ENCODE data around the gene SPATA24.

SPATA24 gene

GRCh38 chr5:139386050-139386438 is 17.8 kb downstream of the SPATA24 start:
- TF ChIP-seq CEBPB (IDR thresholded peaks at IDR 0.05) (no peak), CREB1 (IDR thresholded peaks at IDR 0.05; ENCODE audit: low read depth) (no peak), ZBTB7A (IDR thresholded peaks at IDR 0.05; ENCODE audit: low read depth) (no peak), RAD21 (IDR thresholded peaks at IDR 0.05; ENCODE audit: low read depth) (no peak), USF1 (IDR thresholded peaks at IDR 0.05) (no peak), EGR1 (IDR thresholded peaks at IDR 0.05) (no peak), REST (IDR thresholded peaks at IDR 0.05; ENCODE audit: low read depth) (no peak), NFIC (IDR thresholded peaks at IDR 0.05) (no peak), EP300 (IDR thresholded peaks at IDR 0.05; ENCODE audit: borderline replicate concordance) (no peak), MAX (IDR thresholded peaks at IDR 0.05) (no peak), TAF1 (IDR thresholded peaks at IDR 0.05; ENCODE audit: low read depth) (no peak), TEAD4 (IDR thresholded peaks at IDR 0.05) (no peak), YY1 (IDR thresholded peaks at IDR 0.05; ENCODE audit: low read depth) (no peak), FOXM1 (IDR thresholded peaks at IDR 0.05; ENCODE audit: borderline replicate concordance, low read depth) (no peak), TCF12 (IDR thresholded peaks at IDR 0.05; ENCODE audit: low read depth) (no peak)

GRCh38 chr5:139385061-139386049 is 18.5 kb downstream of the SPATA24 start:
- TF ChIP-seq REST (IDR thresholded peaks at IDR 0.05; ENCODE audit: low read depth) (no peak), MAX (IDR thresholded peaks at IDR 0.05) (no peak), TCF12 (IDR thresholded peaks at IDR 0.05; ENCODE audit: low read depth) (no peak), RAD21 (IDR thresholded peaks at IDR 0.05; ENCODE audit: low read depth) (peak; percentile 40), ZBTB7A (IDR thresholded peaks at IDR 0.05; ENCODE audit: low read depth) (no peak), TAF1 (IDR thresholded peaks at IDR 0.05; ENCODE audit: low read depth) (no peak), CREB1 (IDR thresholded peaks at IDR 0.05; ENCODE audit: low read depth) (no peak), NFIC (IDR thresholded peaks at IDR 0.05) (no peak)

GRCh38 chr5:139384591-139385051 is 19.3 kb downstream of the SPATA24 start:
- TF ChIP-seq MAX (IDR thresholded peaks at IDR 0.05) (no peak), REST (IDR thresholded peaks at IDR 0.05; ENCODE audit: low read depth) (no peak), USF1 (IDR thresholded peaks at IDR 0.05) (no peak), TCF12 (IDR thresholded peaks at IDR 0.05; ENCODE audit: low read depth) (no peak), TAF1 (IDR thresholded peaks at IDR 0.05; ENCODE audit: low read depth) (no peak), RAD21 (IDR thresholded peaks at IDR 0.05; ENCODE audit: low read depth) (no peak), CREB1 (IDR thresholded peaks at IDR 0.05; ENCODE audit: low read depth) (no peak), ZBTB7A (IDR thresholded peaks at IDR 0.05; ENCODE audit: low read depth) (no peak), CEBPB (IDR thresholded peaks at IDR 0.05) (no peak), EGR1 (IDR thresholded peaks at IDR 0.05) (no peak), NFIC (IDR thresholded peaks at IDR 0.05) (no peak), TEAD4 (IDR thresholded peaks at IDR 0.05) (no peak), EP300 (IDR thresholded peaks at IDR 0.05; ENCODE audit: borderline replicate concordance) (no peak), FOXM1 (IDR thresholded peaks at IDR 0.05; ENCODE audit: borderline replicate concordance, low read depth) (no peak), YY1 (IDR thresholded peaks at IDR 0.05; ENCODE audit: low read depth) (no peak)

Measured in Ishikawa (cell line).